SIG-M5 treated with dmso at 0.1 percent for 504 hours (cell line): ENCODE measurements around the gene MYB.
"Not testable (repeated sequence)": the region's sequence is repeated elsewhere in the genome, so short reads cannot be mapped to it uniquely, and the experiment has no call there.

ENCODE experiments used
- DNase-seq: peaks from one replicate; lab custom pipeline; 2025; ENCODE audit not compliant: unreplicated experiment; lab: John Stamatoyannopoulos, UW

Gene MYB

GRCh38 chr6:135246412-135247012, 65.4 kb downstream of the MYB start:
- DNase-seq: not testable (repeated sequence)

GRCh38 chr6:135250234-135250633, 69.1 kb downstream of the MYB start:
- DNase-seq: no peak

- no peak for DNase-seq
These were observed 69.8 kb downstream of the MYB start for GRCh38 chr6:135250751-135251497.

DNA sequence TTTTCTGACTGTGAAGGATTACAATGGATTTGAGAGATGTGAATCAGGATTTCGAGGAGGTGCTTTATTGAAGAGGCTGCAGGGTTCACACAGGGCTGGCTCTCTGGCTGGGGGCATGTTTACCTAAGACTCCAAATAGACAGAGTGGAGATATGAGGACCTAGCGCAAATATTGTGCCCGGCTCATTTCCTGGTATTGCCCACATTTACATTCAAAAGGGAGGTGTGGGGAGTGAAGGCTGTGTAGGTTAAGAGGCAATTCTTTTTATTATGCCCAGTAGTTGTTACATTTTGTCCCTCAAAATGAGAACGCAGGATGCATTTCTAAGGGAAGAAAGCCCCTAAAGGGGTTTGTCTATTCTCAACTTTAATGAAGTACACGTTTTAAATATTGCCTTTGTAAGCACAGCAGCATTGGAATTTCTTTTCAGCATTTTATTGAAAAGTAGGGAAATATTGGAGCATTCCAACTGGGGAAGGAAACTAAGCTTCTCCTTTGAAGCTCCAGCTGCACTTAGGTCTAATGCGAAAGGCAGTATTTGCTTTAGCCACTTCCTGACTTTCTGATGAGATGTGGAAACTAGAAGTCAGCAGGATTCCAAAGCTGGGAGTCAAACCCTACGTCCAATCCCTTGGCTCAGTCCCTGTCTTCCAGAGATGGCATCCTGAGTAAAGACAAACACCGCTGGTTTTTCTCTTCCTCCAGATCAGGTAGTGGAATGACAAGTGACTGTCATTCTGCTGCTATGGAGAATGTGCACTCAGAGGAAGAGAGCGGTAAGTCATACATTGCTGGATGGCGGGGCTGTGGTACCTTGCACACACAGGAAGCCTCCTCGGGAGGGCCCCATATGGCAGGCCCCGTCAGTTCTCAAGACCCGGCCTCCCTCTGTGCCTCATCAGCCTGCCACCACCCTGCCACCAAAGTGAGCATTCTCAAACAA, 70.7 kb downstream of the MYB start:
- no peak for DNase-seq

DNA sequence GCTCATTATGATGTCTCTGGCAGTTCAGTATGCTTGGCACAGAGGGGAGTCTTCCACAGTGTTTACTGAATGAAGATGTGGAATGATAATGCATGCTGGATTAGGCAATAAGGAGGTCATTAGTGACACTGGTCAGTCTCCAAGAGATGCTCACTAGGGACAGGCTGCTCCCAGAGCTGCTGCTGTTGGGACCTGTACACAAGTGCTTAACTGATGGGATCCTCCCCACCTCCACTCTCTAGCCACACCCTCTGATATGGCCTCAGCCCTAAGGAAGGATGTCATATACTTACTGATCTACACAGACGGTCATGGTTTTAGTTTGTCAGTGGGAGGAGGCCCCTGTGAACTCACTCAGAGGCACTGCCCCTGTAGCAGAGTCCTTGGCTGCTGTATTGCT, 73.4 kb downstream of the MYB start:
- no peak for DNase-seq

DNA sequence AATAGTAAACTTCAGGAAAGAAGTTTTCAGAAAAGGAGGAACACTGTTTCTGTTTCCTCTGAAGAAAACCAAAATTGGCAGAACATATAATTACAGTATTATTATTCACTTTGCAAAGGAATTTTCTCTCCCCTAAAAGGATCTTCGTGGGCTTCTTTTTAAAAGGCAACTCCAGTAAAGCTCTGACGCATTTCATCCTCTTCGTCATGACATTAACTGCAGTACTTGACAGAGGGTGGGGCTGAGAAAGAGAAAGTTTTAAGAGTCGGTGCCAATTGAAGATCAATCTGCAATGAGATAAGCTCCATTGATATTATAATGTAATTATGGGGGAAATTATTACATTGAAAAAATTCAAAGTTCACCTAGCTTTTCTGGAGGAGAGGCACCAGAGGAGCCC, 75.8 kb downstream of the MYB start:
- DNase-seq: no peak

DNA sequence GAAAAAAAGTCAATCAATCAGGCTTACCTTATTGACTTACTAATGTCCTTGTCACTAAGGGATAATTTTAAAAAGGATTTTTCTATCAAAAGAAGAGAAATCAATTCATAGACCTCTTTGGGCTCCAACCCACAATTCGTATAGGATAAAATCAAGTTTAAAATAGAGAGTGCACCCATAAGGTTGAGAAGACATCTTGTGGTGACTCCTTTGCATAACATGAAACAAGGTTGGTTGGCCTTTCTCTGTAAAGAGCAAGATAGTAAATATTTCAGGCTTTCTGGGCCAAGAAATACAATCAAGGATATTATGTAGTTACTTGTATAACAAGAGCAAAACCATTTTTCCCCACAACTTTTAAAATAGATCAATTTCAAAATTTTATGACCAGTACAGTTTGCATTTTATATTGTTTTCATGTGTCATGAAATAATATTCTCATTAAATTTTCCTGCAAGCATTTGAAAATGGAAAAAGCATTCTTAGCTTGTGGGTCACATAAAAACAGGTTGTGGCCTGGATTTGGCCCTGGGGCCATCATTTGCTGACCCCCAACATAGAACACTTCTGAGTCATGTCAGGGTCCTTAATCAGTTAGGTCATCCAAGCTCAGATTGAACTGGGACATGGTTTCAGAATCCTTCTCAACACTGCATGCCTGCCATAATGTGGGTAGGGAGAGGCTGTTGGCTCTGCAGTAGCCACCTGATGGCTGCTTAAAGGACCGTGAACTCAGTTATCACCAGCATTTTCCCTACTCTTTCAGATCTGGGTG, 76.7 kb downstream of the MYB start:
- DNase-seq: peak; percentile 17

DNA sequence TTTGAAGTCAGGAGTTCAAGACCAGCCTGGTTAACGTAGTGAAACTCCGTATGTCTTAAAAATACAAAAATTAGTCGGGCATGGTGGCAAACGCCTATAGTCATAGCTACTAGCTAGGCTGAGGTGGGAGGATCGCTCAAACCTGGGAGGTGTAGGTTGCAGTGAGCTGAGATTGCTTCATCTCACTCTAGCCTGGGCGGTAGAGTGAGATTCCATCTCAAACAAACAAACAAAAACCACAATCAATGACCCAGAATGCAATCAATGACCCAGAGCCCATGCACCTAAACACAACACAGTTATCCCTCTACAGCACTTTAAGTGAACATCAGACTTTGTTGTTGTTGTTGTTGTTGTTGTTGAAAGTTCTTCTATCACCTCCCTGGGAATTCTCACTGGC, 77.9 kb downstream of the MYB start:
- DNase-seq: no peak

- DNase-seq: no peak
These were observed 79.5 kb downstream of the MYB start for GRCh38 chr6:135260612-135261011.

DNA sequence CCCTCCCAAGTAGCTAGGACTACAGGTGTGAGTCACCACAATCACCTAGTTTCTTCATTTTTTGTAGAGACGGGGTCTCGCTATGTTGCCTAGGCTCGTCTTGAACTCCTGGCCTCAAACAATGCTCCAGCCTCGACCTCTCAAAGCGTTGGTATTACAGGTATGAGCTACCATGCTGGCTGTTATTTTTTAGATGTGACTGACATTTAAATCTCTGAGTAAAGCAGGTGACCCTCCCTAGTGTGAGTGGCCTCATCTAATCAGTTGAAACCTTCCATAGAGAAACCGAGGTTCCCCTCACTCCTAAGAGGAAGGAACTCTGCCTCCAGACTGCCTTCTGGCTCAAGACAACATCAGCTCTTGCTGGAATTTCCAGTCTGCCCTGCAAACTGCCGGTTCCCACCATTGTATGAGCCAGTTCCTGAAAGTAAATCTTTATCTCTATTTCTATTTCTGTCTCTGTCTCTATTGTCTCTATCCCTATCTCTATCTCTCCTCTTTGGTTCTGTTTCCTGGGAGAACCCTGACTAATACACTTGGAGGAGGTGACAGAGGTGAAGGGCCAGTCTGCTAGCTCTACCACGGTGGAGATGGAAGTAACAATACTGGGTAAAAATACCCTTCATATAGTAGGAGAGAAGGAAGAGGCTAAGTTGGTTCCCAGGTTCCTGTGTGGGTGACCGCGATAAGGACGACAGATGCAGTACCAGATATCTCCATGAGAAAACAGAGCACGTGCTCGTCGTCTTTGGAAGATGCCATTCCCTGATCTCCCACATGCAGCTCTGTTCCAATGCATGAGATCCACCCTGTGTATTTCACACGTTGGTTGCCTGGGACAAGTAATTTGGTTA, 81.0 kb downstream of the MYB start:
- no peak for DNase-seq

GRCh38 chr6:135265278-135265677, 84.2 kb downstream of the MYB start:
- DNase-seq: no peak

GRCh38 chr6:135266675-135267074, 85.6 kb downstream of the MYB start:
- DNase-seq: no peak

- DNase-seq: no peak
These were observed 86.0 kb downstream of the MYB start for GRCh38 chr6:135267085-135267484.

GRCh38 chr6:135268263-135268662, 87.2 kb downstream of the MYB start:
- no peak for DNase-seq

DNA sequence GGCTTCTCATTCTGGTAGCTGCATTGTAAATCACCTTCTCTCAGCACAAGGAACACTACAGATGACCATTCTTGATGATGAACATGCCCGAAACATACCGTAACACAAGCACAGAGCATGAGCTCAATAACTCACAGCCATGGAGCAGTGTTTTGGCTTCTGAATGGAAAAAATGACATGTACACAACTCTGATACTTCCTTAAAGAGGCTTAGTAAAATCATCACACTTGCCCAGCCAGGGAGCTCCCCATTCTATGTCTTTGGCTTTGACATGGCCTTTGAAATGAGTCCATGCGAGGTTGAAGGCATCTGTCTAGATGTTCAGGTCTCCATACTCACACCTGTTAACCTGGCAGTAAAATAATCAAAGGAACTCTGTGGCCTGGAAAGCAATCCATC, 87.6 kb downstream of the MYB start:
- no peak for DNase-seq
